Stimulated activated CD8-positive, alpha-beta memory T cell treated with anti-CD3 and anti-CD28 coated beads, Interleukin-12 subunit alpha, Interleukin-12 subunit beta, amount 100 ng/mL, for 24 hours (primary cell): ENCODE measurements around the gene ATP11A.

ENCODE experiments used
- DNase-seq: peaks from one replicate; pipeline ENCODE4 v3.0.0-alpha.2; 2020; ENCODE audit errors: extremely low read depth

Gene ATP11A

GRCh38 chr13:112710855-112711527 is 21.2 kb downstream of the ATP11A start:
- DNase-seq, result no peak

- DNase-seq, result no peak
Measured at GRCh38 chr13:112711528-112712265, 21.9 kb downstream of the ATP11A start.

GRCh38 chr13:112712451-112713207 is 22.8 kb downstream of the ATP11A start:
- no peak for DNase-seq

- no peak for DNase-seq
Measured at GRCh38 chr13:112713517-112714253, 23.8 kb downstream of the ATP11A start.

GRCh38 chr13:112714376-112715174 is 24.7 kb downstream of the ATP11A start:
- DNase-seq, result no peak

GRCh38 chr13:112715210-112715609 is 25.4 kb downstream of the ATP11A start:
- DNase-seq, result no peak

GRCh38 chr13:112715715-112716460 is 26.1 kb downstream of the ATP11A start:
- DNase-seq, result no peak

GRCh38 chr13:112716461-112716820 is 26.6 kb downstream of the ATP11A start:
- DNase-seq, result no peak

GRCh38 chr13:112716841-112717520 is 27.1 kb downstream of the ATP11A start:
- DNase-seq, result no peak

GRCh38 chr13:112718318-112718717 is 28.5 kb downstream of the ATP11A start:
- DNase-seq, result no peak

GRCh38 chr13:112719016-112719415 is 29.2 kb downstream of the ATP11A start:
- DNase-seq, result no peak

- DNase-seq, result no peak
Measured at GRCh38 chr13:112719556-112719955, 29.7 kb downstream of the ATP11A start.

GRCh38 chr13:112720251-112720650 is 30.4 kb downstream of the ATP11A start:
- no peak for DNase-seq

- DNase-seq, result no peak
Measured at GRCh38 chr13:112720814-112721197, 31.0 kb downstream of the ATP11A start.

- DNase-seq, result no peak
Measured at GRCh38 chr13:112721198-112722104, 31.6 kb downstream of the ATP11A start.

- no peak for DNase-seq
Measured at GRCh38 chr13:112722433-112723263, 32.8 kb downstream of the ATP11A start.

GRCh38 chr13:112723771-112724170 is 33.9 kb downstream of the ATP11A start:
- DNase-seq, result no peak

GRCh38 chr13:112724788-112725345 is 35.0 kb downstream of the ATP11A start:
- DNase-seq, result no peak
